GM21619 (cell line): ENCODE measurements around the gene IGSF10.
A peak's percentile ranks its signal among the peaks of the same experiment; 100 is the strongest.

Experiments used
- ATAC-seq: cut with Tn5 transposase; IDR thresholded peaks from one replicate; pipeline ENCODE4 v1.9.1; 2021; ENCODE audit not compliant: unreplicated experiment

Gene IGSF10

GRCh38 chr3:151462278-151462780 lies 1.5 kb upstream of the IGSF10 start:
- no peak for ATAC-seq

- no peak for ATAC-seq
Measured at GRCh38 chr3:151460228-151460627, 633 bp downstream of the IGSF10 start.

GRCh38 chr3:151459358-151459757 lies 1.5 kb downstream of the IGSF10 start:
- ATAC-seq = no peak

- no peak for ATAC-seq
Measured at GRCh38 chr3:151456065-151456464, 4.8 kb downstream of the IGSF10 start.

- ATAC-seq = no peak
Measured at GRCh38 chr3:151452841-151453240, 8.0 kb downstream of the IGSF10 start.

GRCh38 chr3:151452368-151452767 lies 8.5 kb downstream of the IGSF10 start:
- ATAC-seq = no peak

GRCh38 chr3:151446002-151446340 lies 14.9 kb downstream of the IGSF10 start:
- ATAC-seq = no peak

GRCh38 chr3:151445273-151446001 lies 15.4 kb downstream of the IGSF10 start:
- no peak for ATAC-seq

- ATAC-seq = no peak
Measured at GRCh38 chr3:151443583-151443982, 17.3 kb downstream of the IGSF10 start.

- no peak for ATAC-seq
Measured at GRCh38 chr3:151440940-151441339, 19.9 kb downstream of the IGSF10 start.

GRCh38 chr3:151439652-151440125 lies 21.2 kb downstream of the IGSF10 start:
- ATAC-seq = peak; percentile 82

- no peak for ATAC-seq
Measured at GRCh38 chr3:151437906-151438305, 23.0 kb downstream of the IGSF10 start.

GRCh38 chr3:151436675-151437446 lies 24.0 kb downstream of the IGSF10 start:
- ATAC-seq = no peak

- ATAC-seq = no peak
Measured at GRCh38 chr3:151434151-151434890, 26.5 kb downstream of the IGSF10 start.

- ATAC-seq = no peak
Measured at GRCh38 chr3:151432616-151433372, 28.1 kb downstream of the IGSF10 start.

GRCh38 chr3:151431940-151432339 lies 28.9 kb downstream of the IGSF10 start:
- ATAC-seq = no peak

- no peak for ATAC-seq
Measured at GRCh38 chr3:151430821-151431484, 29.9 kb downstream of the IGSF10 start.

- ATAC-seq = no peak
Measured at GRCh38 chr3:151428386-151428785, 32.5 kb downstream of the IGSF10 start.

- no peak for ATAC-seq
Measured at GRCh38 chr3:151426341-151426657, 34.6 kb downstream of the IGSF10 start.

GRCh38 chr3:151425627-151426340 lies 35.1 kb downstream of the IGSF10 start:
- no peak for ATAC-seq
